ENCODE data around the gene RASD1.
"Not testable (repeated sequence)": the region's sequence is repeated elsewhere in the genome, so short reads cannot be mapped to it uniquely, and the experiment has no call there.

The RASD1 gene

DNA sequence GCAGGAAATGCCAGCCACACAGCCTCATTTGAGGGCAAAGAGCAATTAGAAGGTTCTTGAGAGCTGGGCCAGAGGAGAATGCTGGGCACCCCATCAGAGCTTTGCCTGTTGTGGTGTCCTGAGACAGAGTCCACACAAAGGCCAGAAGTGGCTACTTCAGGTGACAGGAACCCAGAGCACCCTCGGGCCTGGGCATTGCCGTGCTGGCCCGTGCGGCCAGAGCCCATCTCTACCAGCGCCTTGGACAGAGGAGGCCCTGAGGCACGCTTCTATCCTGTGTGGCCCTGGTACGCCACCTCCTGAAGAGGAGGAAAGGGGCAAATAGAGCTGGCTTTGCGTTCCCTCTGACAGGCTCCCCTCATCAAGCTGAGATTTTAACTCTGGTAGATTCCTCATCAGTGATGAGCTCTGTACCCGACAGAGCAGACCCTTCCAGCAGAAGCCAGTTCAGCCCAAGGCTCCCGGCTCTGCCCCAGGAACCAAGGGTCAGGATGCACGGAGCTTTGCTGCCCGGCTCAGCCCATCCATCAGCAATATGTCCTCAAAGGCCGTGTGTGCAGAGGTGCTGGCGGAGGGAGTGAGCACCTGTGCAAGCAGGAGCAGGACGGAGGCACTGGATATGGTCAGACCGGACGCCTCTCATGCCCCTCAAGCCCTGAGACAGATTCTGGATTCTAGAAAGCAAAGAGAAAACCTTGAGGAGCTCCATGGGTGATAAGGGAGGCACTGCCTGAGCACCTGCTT lies 3.4 kb upstream of the RASD1 start:
- DNase-seq, result peak in 4 of 10 donors; percentile 15 to 72 (median 62)
- intact Hi-C loops (cut with DNase I), result no loop called here

DNA sequence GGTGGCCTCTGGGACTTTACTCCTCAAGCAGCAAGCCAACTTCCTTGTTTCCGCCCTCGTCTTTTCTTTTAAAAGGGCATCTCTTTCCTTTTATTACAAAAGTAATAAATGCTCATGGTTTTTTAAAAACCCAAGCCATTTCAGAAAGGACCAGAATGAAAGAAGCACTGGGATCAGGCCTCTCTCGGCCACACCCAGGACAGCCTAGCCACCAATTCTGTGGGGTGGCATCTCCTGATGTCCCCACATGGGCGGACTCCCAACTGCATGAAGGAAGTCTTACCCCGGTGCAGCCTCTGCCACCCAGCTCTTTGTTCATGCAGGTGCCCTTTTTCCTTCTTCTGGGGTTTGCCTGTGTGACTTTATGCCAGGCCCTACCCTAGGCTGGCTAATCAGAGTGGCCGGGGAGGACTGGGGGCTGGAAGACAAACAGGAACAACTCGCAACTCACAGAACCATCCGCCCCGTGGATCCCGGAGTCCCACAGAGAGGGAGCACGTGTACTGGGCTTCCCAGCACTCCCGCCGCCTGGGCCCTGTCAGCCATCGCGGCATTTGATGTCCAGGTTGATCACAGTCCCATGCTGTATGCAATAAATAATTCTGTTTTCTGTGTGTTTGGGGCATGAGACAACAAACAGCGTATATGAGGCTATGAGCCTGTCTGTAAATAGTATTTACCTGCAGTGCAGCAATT lies 2.6 kb upstream of the RASD1 start:
- peak in 4 of 10 donors; percentile 15 to 77 (median 59) for DNase-seq
- intact Hi-C loops (cut with DNase I), result no loop called here

DNA sequence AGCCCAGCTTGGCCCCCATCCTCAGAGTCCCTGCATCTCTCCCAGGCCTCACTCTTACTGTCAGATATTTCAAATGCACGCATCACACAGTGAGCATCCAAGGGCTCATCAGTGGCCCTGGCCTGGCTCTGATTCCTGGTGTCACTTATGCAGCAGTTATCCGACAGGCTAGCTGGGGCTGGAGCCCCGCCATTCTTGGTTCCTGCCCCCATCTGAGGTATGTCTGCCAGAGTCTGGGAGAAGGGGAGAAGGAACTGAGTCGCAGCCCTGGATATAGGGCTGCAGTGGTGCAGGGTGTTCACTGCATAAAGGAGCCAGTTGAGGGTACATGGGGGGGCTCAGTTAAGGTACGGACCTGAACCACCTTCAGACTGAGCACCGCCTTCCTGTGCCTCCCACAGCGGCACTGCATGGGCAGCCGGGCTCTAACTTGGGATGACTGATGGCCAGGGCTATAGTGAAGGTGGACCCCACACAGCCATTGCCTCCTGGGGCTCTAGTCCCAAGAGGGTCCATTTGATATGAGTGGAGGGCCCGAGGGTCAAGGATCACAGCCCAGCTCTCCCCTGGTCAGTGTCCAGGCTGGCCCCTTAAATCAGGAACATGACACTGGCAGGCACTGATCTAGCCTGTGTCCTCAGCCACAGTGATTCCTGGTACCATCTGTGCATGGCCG lies 1.8 kb upstream of the RASD1 start:
- peak in 4 of 10 donors; percentile 19 to 70 (median 56) for DNase-seq
- intact Hi-C loops (cut with DNase I), result loop anchor here (2.0 kb wide), 2 partner anchors 71 to 141 kb away; no protein-coding TSS in a partner anchor

DNA sequence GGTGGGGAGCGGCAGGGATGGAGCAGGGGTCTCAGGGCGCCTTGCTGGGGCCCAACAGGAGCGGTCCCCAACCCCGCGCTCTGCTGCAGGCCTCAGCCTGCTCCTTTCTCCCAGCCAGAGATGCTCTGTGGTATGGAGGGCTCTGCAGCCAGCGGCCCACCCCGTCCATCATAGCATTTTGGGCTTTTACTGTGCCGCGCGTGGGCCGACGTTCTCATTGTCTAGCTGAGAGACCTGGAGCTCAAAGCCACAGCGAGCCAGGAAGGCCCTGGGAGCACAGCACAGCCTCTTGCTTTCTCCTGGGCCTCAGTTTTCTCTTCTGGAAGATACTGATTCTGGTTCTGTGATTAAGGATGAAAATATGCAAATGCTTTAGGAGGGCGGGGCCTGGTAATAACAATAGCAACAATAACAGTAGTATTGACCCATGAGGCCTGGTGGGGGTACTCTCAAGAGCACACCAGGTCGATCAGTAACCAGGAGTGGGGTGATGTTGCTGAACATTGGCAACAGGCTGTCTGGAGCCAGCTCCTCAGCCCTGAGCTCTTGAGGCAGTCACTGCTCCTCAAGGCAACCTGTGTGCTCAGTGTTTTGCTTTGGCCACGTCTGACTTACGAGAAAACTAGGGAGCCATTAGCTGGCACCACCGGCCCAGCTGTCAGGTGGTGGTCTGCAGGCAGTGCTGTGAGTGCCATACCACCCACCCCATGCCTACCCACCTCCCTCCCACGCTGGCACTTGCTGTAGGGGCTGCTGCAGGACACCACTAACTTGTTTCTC lies 1.1 kb upstream of the RASD1 start:
- intact Hi-C loops (cut with DNase I), result loop anchor here (2.0 kb wide), 2 partner anchors 72 to 140 kb away; no protein-coding TSS in a partner anchor
- peak in 2 of 10 donors; percentile 44 to 52 for DNase-seq

DNA sequence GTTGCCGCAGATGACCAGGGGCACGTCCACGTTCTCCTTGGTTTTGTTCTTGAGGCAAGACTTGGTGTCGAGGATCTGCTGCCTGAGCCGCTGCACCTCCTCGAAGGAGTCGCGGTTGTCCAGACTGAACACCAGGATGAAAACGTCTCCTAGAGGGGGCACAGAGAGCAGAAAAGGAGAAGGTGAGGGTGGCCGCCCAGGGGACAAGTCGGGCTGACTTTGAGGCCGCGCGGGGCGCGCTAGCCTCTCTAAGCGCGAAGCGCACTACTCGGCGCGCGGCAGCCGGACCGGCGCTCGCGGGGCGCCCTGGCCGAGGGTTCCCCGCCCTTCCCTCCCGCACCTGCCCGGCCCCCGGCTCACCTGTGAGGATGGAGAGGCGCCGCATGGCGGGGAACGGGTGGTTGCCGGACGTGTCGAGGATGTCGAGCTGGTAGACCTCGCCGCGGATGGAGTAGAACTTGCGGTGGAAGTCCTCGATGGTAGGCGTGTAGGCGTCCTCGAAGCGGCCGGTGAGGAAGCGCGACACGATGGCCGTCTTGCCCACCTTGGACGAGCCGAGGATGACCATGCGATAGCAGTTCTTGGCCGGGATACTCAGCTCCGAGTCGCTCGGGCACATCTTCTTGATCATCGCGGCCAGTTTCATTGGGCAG lies 533 bp downstream of the RASD1 start:
- intact Hi-C loops (cut with DNase I), result loop anchor here (1.0 to 2.0 kb wide), 4 partner anchors 73 to 146 kb away; partner anchors contain the start of gene PEMT
- peak in 3 of 10 donors; percentile 25 to 87 (median 86) for DNase-seq

GRCh38 chr17:17494870-17495535 lies 1.2 kb downstream of the RASD1 start:
- intact Hi-C loops (cut with DNase I), result no loop called here
- peak in 7 of 10 donors; percentile 25 to 92 (median 50) for DNase-seq

DNA sequence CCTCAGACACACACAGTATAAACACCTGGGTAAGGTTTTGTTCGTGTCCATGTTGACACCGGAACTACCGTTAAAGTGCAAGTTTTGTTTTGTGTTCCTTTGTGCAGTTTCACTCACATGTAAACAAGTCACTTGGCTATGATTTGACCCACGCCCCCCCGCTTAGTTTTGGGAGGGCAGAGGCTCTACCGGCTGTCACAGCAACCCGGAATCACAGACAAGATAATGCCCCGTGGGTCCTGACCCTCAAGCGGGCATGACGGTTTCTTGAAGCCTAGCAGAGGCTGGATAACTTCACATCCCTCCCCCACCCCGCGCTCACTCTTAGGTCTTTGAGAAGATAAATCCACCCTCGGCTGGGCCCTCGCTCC lies 1.7 kb downstream of the RASD1 start:
- DNase-seq, result peak in 2 of 10 donors; percentile 26 to 64
- intact Hi-C loops (cut with DNase I), result no loop called here

DNA sequence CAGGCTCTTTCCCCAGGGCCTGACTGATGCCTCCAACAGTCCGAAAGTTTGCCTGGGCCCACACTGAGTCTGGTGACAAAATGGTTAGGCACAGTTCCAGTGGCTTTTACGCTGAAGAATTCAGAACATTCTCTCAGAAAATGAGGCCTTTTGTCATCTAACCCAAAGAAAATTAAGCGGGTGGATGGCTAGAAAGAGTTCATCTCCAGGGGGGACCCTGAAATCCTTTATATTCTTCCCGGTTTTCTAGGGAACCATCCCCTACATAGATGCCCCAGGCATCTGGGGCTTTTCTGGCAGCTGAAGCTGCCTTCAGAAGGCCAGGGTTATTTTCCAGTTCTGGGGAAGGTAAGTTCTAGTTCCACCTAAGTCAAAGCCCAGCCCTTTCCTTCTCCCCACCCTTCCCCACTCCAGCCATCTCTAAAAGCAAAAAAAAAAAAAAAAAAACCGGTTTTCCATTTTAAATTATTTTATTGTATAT lies 2.2 kb downstream of the RASD1 start:
- intact Hi-C loops (cut with DNase I), result no loop called here
- DNase-seq, result no peak

DNA sequence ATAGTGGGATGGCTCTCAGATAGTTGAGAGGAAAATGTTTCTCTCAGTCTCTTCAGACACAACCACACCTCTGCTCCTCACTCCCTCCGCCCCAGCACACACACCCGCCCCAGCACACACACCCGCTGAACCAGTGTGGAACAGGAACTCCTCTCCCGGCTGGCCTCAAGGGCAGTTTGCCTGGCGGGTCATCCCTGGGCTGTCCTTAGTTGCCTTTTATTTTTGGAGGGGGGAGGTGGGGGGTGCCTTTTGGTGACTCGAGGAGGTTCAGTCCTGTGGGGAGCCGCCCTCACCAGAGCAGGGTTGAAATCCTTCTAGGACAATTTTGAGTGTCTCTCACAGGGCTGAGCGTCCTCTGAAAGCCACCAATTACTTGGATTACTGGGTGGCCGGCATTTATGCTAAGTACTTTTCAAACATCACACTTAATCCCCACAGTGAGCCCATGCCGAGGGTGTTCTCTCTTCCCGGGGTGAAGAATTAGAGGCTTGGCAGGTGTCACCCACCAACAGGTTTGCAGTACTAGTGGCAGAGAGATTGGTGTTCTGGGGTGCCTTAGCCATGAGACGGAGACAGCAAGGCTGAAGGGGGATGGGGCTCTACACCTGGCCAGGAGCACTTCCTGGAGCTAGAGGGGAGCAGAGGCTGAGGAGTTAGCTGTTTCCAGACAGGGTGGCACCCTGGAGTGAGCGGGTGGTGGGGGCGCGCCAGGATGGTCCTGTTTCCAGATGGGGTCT lies 2.8 kb downstream of the RASD1 start:
- DNase-seq, result peak in 4 of 10 donors; percentile 52 to 90 (median 88)
- intact Hi-C loops (cut with DNase I), result no loop called here

DNA sequence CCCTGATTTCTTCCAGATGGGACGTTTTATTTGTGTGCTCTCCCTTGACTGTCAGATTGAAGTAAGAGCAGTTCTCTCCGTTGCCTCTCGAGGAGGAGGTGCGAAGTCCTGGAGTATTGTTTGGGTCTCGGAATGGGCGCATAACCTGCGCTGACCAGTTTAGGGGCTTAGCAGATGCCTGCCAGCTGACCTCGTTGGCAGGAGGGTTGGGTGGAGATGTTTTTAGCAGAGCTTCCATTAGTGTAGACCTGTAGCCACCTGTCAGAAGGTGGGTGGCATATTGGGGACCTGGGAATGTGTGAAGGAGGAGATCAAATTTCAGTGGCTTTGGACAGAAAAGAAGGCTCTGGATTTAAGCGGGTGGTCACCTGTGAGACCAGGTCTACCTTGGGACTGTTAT lies 3.6 kb downstream of the RASD1 start:
- peak in 3 of 10 donors; percentile 19 to 39 (median 25) for DNase-seq
- intact Hi-C loops (cut with DNase I), result no loop called here

DNA sequence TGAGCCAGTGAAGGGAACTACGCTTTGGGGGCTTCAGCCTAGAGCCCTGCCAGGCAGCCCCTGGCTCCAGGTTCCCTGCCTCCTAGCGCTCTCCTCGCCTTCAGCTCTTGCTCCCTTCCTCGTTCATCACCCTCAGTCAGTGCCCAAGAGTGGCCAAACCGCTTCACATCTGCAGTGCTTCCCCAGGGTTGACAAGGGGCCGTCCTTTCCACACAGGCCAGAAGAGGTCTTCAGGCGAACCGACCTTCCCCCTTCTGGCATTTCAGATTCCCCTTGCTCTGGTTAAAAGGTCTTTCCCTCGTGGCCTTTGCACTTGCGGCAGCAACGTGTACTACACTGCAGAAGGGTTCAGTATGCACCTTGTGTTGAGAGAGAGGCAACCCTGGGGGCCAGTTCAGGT lies 4.1 kb downstream of the RASD1 start:
- intact Hi-C loops (cut with DNase I), result no loop called here
- DNase-seq, result peak in 2 of 10 donors; percentile 5 to 48

DNA sequence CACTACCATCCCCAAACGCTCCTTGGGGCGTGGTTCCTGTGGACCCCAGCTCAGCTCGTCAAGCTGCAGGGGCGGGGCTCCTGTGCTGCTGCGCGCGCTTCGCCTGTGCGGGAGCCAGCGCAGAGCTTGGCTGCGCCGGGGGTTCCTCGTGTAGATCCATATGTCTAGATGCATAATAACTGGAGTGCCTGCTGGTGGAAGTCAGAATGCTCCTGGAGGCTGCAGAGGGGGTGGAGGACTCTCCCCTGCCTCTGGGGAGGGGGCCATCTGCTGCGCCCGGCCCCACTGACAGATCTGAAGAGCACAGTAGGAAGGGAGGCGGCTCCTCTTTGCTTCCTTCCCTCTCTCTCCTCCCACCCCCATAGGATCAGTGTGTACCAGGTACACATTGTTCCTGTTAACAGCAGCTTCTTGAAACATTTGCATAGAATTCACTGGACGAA lies 4.6 kb downstream of the RASD1 start:
- intact Hi-C loops (cut with DNase I), result no loop called here
- peak in 7 of 10 donors; percentile 49 to 94 (median 72) for DNase-seq

DNA sequence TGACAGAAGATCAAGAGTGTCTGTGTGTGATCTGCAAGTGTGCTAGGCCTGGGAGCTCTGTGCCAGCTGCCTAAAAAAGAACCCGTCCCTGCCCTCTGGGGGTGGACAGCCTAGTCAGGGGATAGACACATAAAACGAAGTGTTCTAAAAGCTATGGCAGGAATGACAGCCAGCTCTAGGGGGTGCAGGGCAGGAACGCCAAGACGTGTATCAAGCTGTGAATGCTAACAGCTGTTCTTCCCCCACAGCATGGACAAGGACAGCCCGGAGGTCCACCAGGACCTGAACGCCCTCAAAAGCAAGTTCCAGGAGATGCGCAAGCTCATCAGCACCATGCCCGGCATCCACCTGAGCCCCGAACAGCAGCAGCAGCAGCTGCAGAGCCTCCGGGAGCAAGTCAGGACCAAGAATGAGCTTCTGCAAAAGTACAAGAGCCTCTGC lies 5.1 kb downstream of the RASD1 start:
- intact Hi-C loops (cut with DNase I), result no loop called here
- peak in 5 of 10 donors; percentile 34 to 88 (median 83) for DNase-seq

DNA sequence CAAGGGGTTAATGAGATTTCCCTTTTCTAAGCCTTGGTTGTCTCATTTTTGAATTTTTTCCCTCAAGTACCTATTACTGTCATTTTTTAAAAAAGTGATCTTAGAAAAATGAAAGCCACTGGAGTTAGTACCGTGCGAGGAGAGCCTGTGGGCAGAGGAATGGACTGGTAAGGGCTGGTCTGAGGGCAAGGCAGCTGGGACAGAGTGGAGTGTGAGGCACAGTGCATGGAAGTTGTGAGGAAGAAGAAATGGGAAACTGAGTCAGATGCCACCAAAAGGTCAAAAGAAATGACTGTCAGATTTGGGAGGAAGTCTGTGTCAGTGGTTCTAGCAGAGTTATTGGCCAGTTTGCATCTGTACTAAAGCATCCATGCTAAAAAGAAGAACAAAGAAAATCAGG lies 8.2 kb downstream of the RASD1 start:
- no peak for DNase-seq
- intact Hi-C loops (cut with DNase I), result no loop called here

- intact Hi-C loops (cut with DNase I), result not testable (repeated sequence)
- DNase-seq, result peak in 3 of 10 donors; percentile 18 to 72 (median 67)
Measured at GRCh38 chr17:17486416-17486815, 9.8 kb downstream of the RASD1 start.

DNA sequence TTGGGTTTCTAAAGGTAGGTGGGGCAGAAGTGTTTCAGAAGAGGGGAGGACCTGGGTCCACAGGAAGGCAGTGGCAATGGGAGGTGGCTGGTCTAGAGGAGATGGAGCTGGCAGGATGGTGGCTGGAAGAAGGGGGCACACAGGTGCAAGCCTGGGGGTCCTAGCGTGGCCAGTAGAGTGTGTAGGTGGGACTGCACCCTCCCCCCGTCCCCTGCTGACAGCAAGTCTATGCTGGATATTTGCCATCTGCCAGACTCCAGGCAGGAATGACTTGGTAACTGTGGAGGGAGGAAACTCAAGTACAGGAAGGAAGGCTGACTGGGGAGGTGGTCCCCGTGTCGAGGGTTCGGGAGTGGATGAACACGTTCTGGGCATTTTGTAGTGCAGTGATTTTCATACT lies 10.8 kb downstream of the RASD1 start:
- DNase-seq, result peak in 2 of 10 donors; percentile 40 to 48
- intact Hi-C loops (cut with DNase I), result no loop called here

DNA sequence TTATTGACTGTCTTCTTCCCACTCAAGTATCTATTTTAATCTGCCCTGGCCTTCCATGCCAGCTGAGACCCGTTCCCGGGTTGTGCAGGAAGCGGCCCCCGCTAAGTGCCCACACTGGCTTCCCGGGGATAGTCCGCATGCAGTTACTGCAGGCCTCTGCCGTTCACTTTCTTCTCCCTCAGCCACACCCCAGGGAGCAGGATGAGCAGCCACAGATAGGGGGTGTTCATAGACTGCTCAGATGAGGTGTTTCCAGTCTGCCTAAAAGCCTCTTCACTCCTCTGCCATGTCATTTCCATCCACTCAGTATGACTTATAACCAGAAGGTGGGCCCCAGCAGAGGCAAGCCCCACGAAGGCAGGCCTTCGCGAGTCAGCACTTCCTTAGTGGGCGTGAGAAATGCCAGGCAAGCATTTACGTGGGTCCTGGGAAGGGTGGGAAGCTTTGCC lies 11.7 kb downstream of the RASD1 start:
- DNase-seq, result peak in 2 of 10 donors; percentile 60 to 82
- intact Hi-C loops (cut with DNase I), result no loop called here

- intact Hi-C loops (cut with DNase I), result no loop called here
- no peak for DNase-seq
Measured at GRCh38 chr17:17481860-17482259, 14.3 kb downstream of the RASD1 start.
